ENCODE data around the gene NANP.

- TF ChIP-seq CTCF (IDR thresholded peaks at IDR 0.05) (no peak), POLR2A (IDR thresholded peaks at IDR 0.05) (no peak), EP300 (IDR thresholded peaks at IDR 0.05) (no peak)
Observed at GRCh38 chr20:25601659-25602058, 22.2 kb downstream of the NANP start.

Measured in gastroesophageal sphincter (tissue), 3 donors.